AG09309 (cell line): ENCODE data around the gene CDH7.

ENCODE experiments used
- DNase-seq: peaks from one replicate; pipeline ENCODE4 v3.0.0-alpha.2; 2010; ENCODE audit warnings: low read depth
- H3K4me3 ChIP-seq: 2 replicates; pipeline ENCODE4 v1.5.1; 2011; ENCODE audit warnings: mild to moderate bottlenecking, low read depth, low read length, moderate library complexity; ENCODE audit not compliant: control insufficient read depth
- CTCF ChIP-seq: IDR thresholded peaks from 2 replicates; pipeline ENCODE4 v1.5.1; 2011; ENCODE audit warnings: mild to moderate bottlenecking, low read depth, low read length, inconsistent platforms; ENCODE audit not compliant: insufficient read depth, control insufficient read depth; ENCODE audit errors: missing control alignments

CDH7 gene

GRCh38 chr18:65907281-65907680 is 156.5 kb downstream of the CDH7 start:
- H3K4me3 ChIP-seq = no peak overlapping the region
- TF ChIP-seq CTCF = no peak
- no peak for DNase-seq

GRCh38 chr18:65919018-65919417 is 168.2 kb downstream of the CDH7 start:
- H3K4me3 ChIP-seq = no peak overlapping the region
- no peak for TF ChIP-seq CTCF
- DNase-seq = no peak

GRCh38 chr18:65919663-65920062 is 168.9 kb downstream of the CDH7 start:
- no peak for TF ChIP-seq CTCF
- DNase-seq = no peak

GRCh38 chr18:65922103-65922502 is 171.3 kb downstream of the CDH7 start:
- H3K4me3 ChIP-seq = no peak overlapping the region
- no peak for DNase-seq
- no peak for TF ChIP-seq CTCF

More at GRCh38 chr18:65919663-65920062, 168.9 kb downstream of the CDH7 start:
- no peak overlapping the region for H3K4me3 ChIP-seq

- no peak for TF ChIP-seq CTCF
- H3K4me3 ChIP-seq = no peak overlapping the region
- DNase-seq = no peak
These were observed 174.1 kb downstream of the CDH7 start for GRCh38 chr18:65924904-65925303.

GRCh38 chr18:65934874-65935273 is 184.1 kb downstream of the CDH7 start:
- no peak for DNase-seq
- TF ChIP-seq CTCF = no peak
- H3K4me3 ChIP-seq = no peak overlapping the region

- TF ChIP-seq CTCF = no peak
- no peak for DNase-seq
- no peak overlapping the region for H3K4me3 ChIP-seq
These were observed 185.9 kb downstream of the CDH7 start for GRCh38 chr18:65936678-65937077.
